NT2/D1 (cell line): ENCODE measurements around the gene TEAD1.

ENCODE experiments used
- DNase-seq: peaks from one replicate; pipeline ENCODE4 v3.0.0-alpha.2; 2011; ENCODE audit warnings: low read depth, low spot score
- H3K27me3 ChIP-seq: 2 replicates; pipeline ENCODE4 v1.6.0; 2011; ENCODE audit warnings: mild to moderate bottlenecking; ENCODE audit not compliant: insufficient read length, insufficient read depth
- H3K36me3 ChIP-seq: 2 replicates; pipeline ENCODE4 v1.6.1; 2011; ENCODE audit warnings: mild to moderate bottlenecking, low read length, mixed read lengths; ENCODE audit not compliant: insufficient read depth, insufficient read length
- H3K4me1 ChIP-seq: 2 replicates; pipeline ENCODE4 v1.5.1; 2011; ENCODE audit not compliant: insufficient read depth, insufficient read length
- H3K4me3 ChIP-seq: 2 replicates; pipeline ENCODE4 v1.5.1; 2011; ENCODE audit warnings: low read depth; ENCODE audit not compliant: insufficient read length
- H3K9ac ChIP-seq: 2 replicates; pipeline ENCODE4 v1.6.0; 2011; ENCODE audit warnings: low read depth; ENCODE audit not compliant: insufficient read length
- H3K9me3 ChIP-seq: 2 replicates; pipeline ENCODE4 v1.5.1; 2011; ENCODE audit warnings: mild to moderate bottlenecking, low read length; ENCODE audit not compliant: insufficient read depth
- SUZ12 ChIP-seq: IDR thresholded peaks from 2 replicates; pipeline ENCODE4 v1.6.1; 2011; ENCODE audit not compliant: insufficient read length, insufficient read depth; ENCODE audit errors: extremely low read depth
- YY1 ChIP-seq: IDR thresholded peaks from 2 replicates; pipeline ENCODE4 v1.6.1; 2011; ENCODE audit not compliant: insufficient read length, insufficient read depth
- ZNF274 ChIP-seq: IDR thresholded peaks from 2 replicates; pipeline ENCODE4 v1.6.1; 2011; ENCODE audit warnings: mild to moderate bottlenecking, low read depth, low read length

Gene TEAD1

DNA sequence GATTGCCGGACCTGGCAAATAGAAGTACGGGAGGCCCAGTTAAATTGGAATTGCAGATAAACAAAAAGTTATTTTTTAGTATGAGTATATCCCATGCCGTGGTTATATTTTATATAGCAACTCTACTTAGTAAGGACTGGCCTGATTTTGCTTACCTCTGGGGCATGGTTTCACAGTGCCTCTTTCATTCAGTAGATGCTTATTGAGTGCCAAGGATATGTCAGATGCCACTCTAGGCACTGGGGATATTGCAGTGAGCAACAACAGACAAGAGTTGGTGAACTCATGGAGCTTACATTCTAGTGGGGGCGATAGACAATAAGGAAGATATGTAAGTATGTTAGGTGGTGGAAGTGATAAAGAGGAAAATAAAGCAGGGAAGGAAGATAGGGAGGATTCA is 112.2 kb downstream of the TEAD1 start:
- H3K36me3 ChIP-seq: peaks cover 22% of the 10 kb centered on the region
- TF ChIP-seq YY1 (no peak), ZNF274 (no peak), SUZ12 (no peak)
- DNase-seq: no peak

DNA sequence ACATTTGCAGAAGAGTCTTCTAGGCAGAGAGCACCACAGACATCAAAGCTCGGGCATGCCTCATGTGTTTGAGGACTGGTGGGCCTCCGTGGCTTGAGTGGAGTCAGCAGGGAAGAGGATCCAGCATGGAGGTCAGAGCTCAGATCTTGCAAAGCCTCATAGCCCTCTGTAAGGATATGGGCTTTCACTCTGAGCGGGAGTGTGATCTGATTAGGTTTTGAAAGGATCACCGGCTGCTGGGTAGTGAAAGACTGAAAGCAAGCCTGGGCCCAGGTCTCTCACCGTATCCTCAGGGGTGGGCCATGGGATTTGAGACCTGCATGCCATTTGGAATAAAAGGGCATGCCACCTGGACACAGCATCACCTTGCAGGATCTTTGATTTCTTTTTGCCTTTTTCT is 112.7 kb downstream of the TEAD1 start:
- peaks cover 22% of the 10 kb centered on the region for H3K36me3 ChIP-seq
- TF ChIP-seq ZNF274: no peak
- no peaks in the 10 kb centered on the region for H3K27me3 ChIP-seq
- no peak for DNase-seq
- no peak overlapping the region for H3K9ac ChIP-seq
- peaks cover 7% of the 10 kb centered on the region for H3K4me1 ChIP-seq
- no peak overlapping the region for H3K4me3 ChIP-seq
- no peaks in the 10 kb centered on the region for H3K9me3 ChIP-seq

More for the DNA sequence above, 112.2 kb downstream of the TEAD1 start:
- no peak overlapping the region for H3K9ac ChIP-seq
- no peaks in the 10 kb centered on the region for H3K27me3 ChIP-seq
- no peak overlapping the region for H3K4me3 ChIP-seq
- H3K9me3 ChIP-seq: no peaks in the 10 kb centered on the region
- peaks cover 7% of the 10 kb centered on the region for H3K4me1 ChIP-seq

DNA sequence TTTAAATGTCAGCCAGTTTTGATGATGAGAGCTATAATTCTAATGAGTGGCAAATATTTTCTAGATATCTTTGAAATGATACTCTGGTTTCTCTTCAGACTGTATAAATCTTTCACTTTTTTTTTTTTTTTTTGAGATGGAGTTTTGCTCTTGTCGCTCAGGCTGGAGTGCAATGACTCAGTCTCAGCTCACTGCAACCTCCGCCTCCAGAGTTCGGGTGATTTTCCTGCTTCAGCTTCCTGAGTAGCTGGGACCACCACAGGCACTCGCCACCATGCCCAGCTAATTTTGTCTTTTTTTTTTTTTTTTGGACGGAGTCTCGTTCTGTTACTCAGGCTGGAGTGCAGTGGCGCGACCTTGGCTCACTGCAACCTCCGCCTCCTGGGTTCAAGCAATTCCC is 113.6 kb downstream of the TEAD1 start:
- peaks cover 7% of the 10 kb centered on the region for H3K4me1 ChIP-seq
- DNase-seq: no peak

DNA sequence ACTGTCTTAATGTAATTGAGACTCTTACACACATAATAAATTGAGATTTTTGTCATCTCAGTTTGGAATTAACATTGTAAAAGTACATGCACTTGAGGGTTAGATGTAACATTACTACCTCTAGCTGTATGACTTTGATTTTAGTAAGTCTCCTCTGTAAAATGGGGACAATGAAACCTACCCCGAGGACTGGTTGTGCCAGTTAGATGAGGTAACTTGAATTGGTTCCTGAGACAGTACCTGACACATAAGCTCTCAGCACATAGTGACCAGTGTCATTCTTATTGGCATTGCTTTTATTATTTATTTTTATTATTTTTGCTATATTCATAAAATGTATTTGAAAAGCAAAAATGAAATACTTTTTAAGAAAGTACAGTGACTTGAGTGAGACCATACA is 114.8 kb downstream of the TEAD1 start:
- peaks cover 17% of the 10 kb centered on the region for H3K36me3 ChIP-seq

More for the DNA sequence above, 113.6 kb downstream of the TEAD1 start:
- Histone ChIP-seq H3K4me3 (no peak overlapping the region), H3K9ac (no peak overlapping the region), H3K36me3 (peaks cover 22% of the 10 kb centered on the region), H3K27me3 (no peaks in the 10 kb centered on the region), H3K9me3 (no peaks in the 10 kb centered on the region)
- no peak for TF ChIP-seq ZNF274
- no peak for TF ChIP-seq YY1
- no peak for TF ChIP-seq SUZ12

DNA sequence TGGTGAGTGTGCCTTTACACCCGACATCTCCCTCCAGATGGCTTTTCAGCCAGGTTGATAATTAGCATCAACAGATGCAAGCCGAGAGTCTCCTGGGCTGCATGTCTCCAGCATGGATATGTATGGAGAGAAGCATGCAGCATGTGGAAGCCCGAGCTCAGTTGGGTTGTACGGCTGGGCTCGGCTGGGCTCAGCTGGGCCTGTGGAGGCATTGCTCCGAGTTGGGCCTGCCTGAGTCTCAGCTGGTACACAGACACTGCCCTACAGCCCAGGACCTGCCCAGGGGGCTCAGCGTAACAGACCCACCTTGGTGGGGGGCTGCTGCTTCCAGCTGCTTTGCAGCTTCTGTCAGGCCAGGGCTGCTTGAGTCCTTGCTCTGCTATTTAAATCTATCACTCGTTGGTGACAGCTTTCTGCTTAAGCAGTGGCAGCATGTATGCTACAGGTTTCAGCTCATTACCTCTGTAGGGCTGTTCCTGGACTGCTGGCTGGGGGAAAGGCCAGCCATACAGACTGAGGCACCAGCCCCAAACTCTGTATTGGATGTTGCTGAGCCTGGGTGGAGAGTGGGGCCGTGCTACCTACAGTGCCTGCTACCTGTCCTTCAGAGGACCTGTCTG is 115.5 kb downstream of the TEAD1 start:
- no peak overlapping the region for H3K4me3 ChIP-seq
- no peaks in the 10 kb centered on the region for H3K9me3 ChIP-seq
- peaks cover 7% of the 10 kb centered on the region for H3K4me1 ChIP-seq
- TF ChIP-seq SUZ12 (no peak), YY1 (no peak), ZNF274 (no peak)
- no peak for DNase-seq
- peaks cover 20% of the 10 kb centered on the region for H3K36me3 ChIP-seq
- no peaks in the 10 kb centered on the region for H3K27me3 ChIP-seq
- no peak overlapping the region for H3K9ac ChIP-seq

More for the DNA sequence above, 114.8 kb downstream of the TEAD1 start:
- H3K9me3 ChIP-seq: no peaks in the 10 kb centered on the region
- no peak overlapping the region for H3K4me3 ChIP-seq
- no peak overlapping the region for H3K9ac ChIP-seq
- peaks cover 7% of the 10 kb centered on the region for H3K4me1 ChIP-seq
- H3K27me3 ChIP-seq: no peaks in the 10 kb centered on the region
- no peak for DNase-seq
- TF ChIP-seq ZNF274 (no peak), SUZ12 (no peak), YY1 (no peak)

GRCh38 chr11:12790861-12791616 is 116.8 kb downstream of the TEAD1 start:
- peaks cover 7% of the 10 kb centered on the region for H3K4me1 ChIP-seq
- H3K9ac ChIP-seq: no peak overlapping the region
- peaks cover 16% of the 10 kb centered on the region for H3K36me3 ChIP-seq
- TF ChIP-seq ZNF274 (no peak), SUZ12 (no peak), YY1 (no peak)
- no peaks in the 10 kb centered on the region for H3K27me3 ChIP-seq
- H3K4me3 ChIP-seq: no peak overlapping the region
- H3K9me3 ChIP-seq: no peaks in the 10 kb centered on the region
- DNase-seq: no peak

GRCh38 chr11:12792018-12792417 is 117.8 kb downstream of the TEAD1 start:
- Histone ChIP-seq H3K4me1 (peaks cover 7% of the 10 kb centered on the region), H3K9ac (no peak overlapping the region), H3K27me3 (no peaks in the 10 kb centered on the region), H3K9me3 (no peaks in the 10 kb centered on the region), H3K36me3 (peaks cover 16% of the 10 kb centered on the region), H3K4me3 (no peak overlapping the region)
- no peak for TF ChIP-seq SUZ12
- no peak for TF ChIP-seq ZNF274
- TF ChIP-seq YY1: no peak
- no peak for DNase-seq
